GM12872 (cell line): Measurements from ENCODE around the gene KIAA0513.

Source experiments
- CTCF ChIP-seq: IDR thresholded peaks from 3 replicates; pipeline ENCODE4 v1.5.1; 2011; ENCODE audit warnings: low read depth, mild to moderate bottlenecking, low read length, moderate library complexity; ENCODE audit not compliant: insufficient read depth

The KIAA0513 gene

DNA sequence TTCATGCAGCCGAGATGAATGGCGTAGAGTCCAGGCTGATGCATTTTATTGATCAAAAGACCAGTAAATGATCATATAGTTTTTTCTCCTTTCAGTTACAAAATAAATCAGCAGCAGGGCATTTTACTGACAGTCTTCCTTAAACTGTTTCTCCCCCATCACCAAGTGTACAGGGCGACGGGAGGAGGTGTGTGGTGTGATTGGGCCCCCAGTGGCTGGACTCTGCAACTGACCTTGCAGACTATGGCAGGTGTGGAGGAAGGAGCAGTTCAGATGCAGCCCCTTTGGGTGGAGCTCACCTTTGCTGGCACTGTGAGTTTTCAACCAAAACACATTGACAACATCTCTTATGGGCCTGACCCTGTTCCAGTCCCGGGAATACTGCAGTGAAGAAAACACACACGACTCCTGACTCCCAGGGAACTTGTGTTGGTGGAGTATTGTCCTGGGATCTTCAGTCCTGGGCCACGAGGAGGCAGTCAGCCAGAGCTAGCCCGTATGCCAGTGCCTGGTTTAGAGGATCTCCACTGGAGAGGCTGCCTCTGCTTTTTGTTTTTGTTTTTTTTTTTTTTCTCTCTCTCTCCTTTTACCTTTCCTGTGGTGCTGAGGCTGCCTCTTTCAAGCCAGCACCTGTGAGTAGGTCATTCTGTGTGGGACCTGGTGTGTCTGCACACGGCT, 29.8 kb downstream of the KIAA0513 start:
- peak; percentile 54 for TF ChIP-seq CTCF

DNA sequence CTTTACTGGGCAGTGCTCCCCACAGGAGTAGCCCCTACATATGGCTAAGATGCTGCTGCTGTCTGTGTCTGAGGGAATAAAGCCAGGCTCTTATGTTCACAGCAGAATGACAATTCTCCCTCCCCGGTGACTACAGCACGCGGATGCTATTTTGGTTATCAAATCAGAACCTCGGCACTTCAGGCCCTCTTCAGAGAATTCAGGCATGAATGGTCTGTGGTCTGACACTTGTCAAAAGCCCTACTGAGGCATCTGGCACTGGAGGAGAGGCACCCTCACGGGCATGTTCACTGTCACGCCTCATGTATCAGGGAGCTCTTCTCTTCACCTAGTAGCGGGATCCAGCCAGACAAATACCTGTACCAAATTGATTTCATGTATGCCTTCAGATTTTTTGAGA, 30.4 kb downstream of the KIAA0513 start:
- TF ChIP-seq CTCF: no peak

GRCh38 chr16:85058909-85059308, 31.3 kb downstream of the KIAA0513 start:
- TF ChIP-seq CTCF: no peak

DNA sequence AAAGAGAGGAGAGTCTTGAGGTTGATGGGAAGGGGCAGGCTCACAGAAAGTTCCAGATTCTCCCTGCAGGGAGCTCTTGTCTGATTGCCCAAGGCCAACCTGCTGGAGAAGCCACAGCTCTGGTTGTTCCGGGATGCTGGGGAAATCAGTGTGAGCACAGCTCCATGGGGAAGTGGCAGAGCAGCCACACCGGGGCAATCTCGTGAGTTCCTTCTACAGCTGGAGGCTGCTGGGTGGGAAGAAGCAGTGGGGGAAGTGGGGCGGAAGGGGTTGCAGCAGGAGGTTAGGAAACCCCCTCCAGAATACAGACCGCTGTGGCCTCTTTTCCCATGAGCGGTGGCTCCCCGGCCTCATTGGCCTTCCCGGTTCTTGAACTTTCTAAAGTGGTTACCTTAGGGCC, 34.0 kb downstream of the KIAA0513 start:
- TF ChIP-seq CTCF: no peak

GRCh38 chr16:85062323-85062722, 34.7 kb downstream of the KIAA0513 start:
- TF ChIP-seq CTCF: no peak

GRCh38 chr16:85062845-85063244, 35.2 kb downstream of the KIAA0513 start:
- no peak for TF ChIP-seq CTCF

- TF ChIP-seq CTCF: no peak
Measured at GRCh38 chr16:85064186-85064585, 36.6 kb downstream of the KIAA0513 start.
